Measurements from ENCODE around the gene HMGN3.
"Not testable (repeated sequence)": the region's sequence is repeated elsewhere in the genome, so short reads cannot be mapped to it uniquely, and the experiment has no call there.

Gene HMGN3

GRCh38 chr6:79234150-79235022 lies at the start of gene HMGN3:
HMGN3 (minus strand) TSS chr6:79234682.
- DNase-seq (ENCODE audit: low read depth in 1 of 2, low spot score in 1 of 2) = peak; percentile 80 to 85

- no peak for DNase-seq (ENCODE audit: low read depth in 1 of 2, low spot score in 1 of 2)
These were observed 46.3 kb upstream of the HMGN3 start for GRCh38 chr6:79280756-79281155.

GRCh38 chr6:79277109-79277508 lies 42.6 kb upstream of the HMGN3 start:
- no peak for DNase-seq (ENCODE audit: low read depth in 1 of 2, low spot score in 1 of 2)

GRCh38 chr6:79269877-79270276 lies 35.4 kb upstream of the HMGN3 start:
- DNase-seq (ENCODE audit: low read depth in 1 of 2, low spot score in 1 of 2) = no peak

- DNase-seq (ENCODE audit: low read depth in 1 of 2, low spot score in 1 of 2) = no peak
These were observed 32.6 kb upstream of the HMGN3 start for GRCh38 chr6:79267128-79267527.

GRCh38 chr6:79266051-79266450 lies 31.6 kb upstream of the HMGN3 start:
- DNase-seq (ENCODE audit: low read depth in 1 of 2, low spot score in 1 of 2) = no peak

DNA sequence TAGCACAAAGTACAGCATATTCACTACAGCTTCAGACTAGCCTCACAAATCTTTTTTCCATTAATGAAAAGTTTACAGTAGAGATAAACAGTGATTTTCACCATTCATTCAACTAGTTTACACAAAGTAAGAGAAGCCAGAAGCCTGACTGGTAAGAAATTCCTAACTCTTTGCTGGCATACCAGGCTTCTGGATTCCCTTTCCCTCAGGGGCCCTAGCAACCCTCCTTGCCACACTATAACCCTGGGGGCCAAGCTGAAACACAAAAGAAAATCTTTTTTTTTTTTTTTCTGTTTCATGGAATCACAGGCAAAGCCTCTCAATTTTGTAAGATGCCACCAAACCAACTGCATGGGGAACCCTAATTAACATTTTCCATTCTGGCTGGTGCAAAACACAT lies 28.9 kb upstream of the HMGN3 start:
- no peak for DNase-seq (ENCODE audit: low read depth in 1 of 2, low spot score in 1 of 2)

- no peak for DNase-seq (ENCODE audit: low read depth in 1 of 2, low spot score in 1 of 2)
These were observed 27.2 kb upstream of the HMGN3 start for GRCh38 chr6:79261666-79262065.

DNA sequence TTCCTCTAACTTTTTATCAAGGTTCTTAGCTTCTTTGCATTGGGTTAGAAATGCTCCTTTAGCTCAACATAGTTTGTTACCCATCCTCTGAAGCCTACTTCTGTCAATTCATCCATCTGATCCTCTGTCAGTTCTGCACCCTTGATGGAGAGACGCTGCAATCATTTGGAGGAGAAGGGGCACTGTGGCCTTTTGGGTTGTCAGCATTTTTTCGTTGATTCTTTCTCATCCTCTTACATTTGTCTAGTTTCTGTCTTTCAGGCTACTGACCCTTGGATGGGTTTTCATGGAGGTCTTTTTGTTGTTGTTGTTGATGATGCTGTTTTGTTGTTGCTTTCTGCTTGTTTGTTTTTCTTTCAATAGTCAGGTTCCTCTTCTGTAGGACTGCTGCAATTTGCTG lies 26.3 kb upstream of the HMGN3 start:
- no peak for DNase-seq (ENCODE audit: low read depth in 1 of 2, low spot score in 1 of 2)

GRCh38 chr6:79257381-79258205 lies 23.1 kb upstream of the HMGN3 start:
- DNase-seq (ENCODE audit: low read depth in 1 of 2, low spot score in 1 of 2) = no peak

- not testable (repeated sequence) for DNase-seq (ENCODE audit: low read depth in 1 of 2, low spot score in 1 of 2)
These were observed 22.3 kb upstream of the HMGN3 start for GRCh38 chr6:79256770-79257169.

DNA sequence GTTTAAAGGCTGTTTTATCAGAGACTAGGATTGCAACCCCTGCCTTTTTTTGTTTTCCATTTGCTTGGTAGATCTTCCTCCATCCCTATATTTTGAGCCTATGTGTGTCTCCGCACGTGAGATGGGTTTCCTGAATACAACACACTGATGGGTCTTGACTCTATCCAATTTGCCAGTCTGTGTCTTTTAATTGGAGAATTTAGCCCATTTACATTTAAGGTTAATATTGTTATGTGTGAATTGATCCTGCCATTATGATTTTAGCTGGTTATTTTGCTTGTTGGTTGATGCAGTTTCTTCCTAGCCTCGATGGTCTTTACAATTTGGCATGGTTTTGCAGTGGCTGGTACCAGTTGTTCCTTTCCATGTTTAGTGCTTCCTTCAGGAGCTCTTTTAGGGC lies 20.6 kb upstream of the HMGN3 start:
- DNase-seq (ENCODE audit: low read depth in 1 of 2, low spot score in 1 of 2) = not testable (repeated sequence)

GRCh38 chr6:79250559-79250958 lies 16.1 kb upstream of the HMGN3 start:
- DNase-seq (ENCODE audit: low read depth in 1 of 2, low spot score in 1 of 2) = no peak

DNA sequence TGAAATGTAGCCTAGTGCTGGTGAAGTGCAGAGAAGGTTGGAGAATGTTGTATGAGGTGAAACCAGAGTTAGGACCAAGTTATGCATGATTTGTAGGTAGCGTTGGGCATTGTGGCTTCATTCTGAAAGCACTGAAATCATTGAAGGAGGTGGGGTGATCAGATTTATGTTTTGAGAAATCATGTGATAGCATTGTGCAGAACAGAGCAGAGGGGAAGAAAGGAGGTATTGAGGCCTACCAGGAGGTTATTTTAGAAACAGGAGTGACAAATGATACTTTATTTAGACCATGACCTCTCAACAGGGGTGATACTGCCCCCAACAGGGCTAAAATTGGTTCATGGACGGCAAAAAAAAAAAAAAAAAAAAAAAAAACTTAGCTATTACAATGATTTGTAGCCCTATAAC lies 15.6 kb upstream of the HMGN3 start:
- no peak for DNase-seq (ENCODE audit: low read depth in 1 of 2, low spot score in 1 of 2)

GRCh38 chr6:79249136-79249535 lies 14.7 kb upstream of the HMGN3 start:
- DNase-seq (ENCODE audit: low read depth in 1 of 2, low spot score in 1 of 2) = no peak

DNA sequence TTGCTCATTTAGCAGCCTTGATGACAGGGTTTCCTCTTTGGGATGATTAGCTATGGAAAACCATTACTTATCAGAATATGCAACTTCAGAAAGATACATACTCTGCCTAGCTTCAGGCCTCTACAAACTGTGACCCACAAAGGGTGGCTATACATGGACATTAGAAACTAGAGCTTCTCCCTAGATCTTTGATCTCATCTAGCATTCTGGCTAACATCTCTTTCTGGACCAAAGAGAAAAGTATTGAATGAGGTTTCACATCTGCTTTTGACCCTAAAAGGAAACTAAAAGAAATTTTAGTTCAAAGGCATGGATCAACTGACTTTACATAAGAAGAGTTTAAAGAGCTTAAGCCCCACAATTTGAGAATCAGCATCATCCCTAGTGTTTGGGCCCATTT lies 12.4 kb upstream of the HMGN3 start:
- no peak for DNase-seq (ENCODE audit: low read depth in 1 of 2, low spot score in 1 of 2)

DNA sequence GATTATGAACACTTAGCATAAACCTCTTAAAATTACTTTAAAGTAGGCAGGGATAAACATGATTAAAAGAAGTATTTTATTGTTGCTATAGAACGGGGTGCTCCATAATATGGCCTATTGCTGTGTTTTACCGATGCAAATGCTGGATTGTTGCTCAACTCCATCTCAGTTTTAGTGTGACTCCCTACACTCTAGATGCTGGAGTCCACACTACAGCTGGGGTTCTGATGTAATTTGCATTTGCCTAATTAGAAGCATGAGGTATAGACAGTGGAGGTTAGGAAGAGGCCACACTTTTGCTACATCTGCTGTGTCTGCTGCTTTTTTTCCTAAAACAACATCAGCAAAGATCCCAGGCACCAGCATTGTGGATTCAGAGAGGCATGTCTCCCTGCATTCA lies 6.7 kb upstream of the HMGN3 start:
- no peak for DNase-seq (ENCODE audit: low read depth in 1 of 2, low spot score in 1 of 2)

- no peak for DNase-seq (ENCODE audit: low read depth in 1 of 2, low spot score in 1 of 2)
These were observed 6.0 kb upstream of the HMGN3 start for GRCh38 chr6:79240509-79240908.

GRCh38 chr6:79239536-79240168 lies 5.2 kb upstream of the HMGN3 start:
- no peak for DNase-seq (ENCODE audit: low read depth in 1 of 2, low spot score in 1 of 2)

DNA sequence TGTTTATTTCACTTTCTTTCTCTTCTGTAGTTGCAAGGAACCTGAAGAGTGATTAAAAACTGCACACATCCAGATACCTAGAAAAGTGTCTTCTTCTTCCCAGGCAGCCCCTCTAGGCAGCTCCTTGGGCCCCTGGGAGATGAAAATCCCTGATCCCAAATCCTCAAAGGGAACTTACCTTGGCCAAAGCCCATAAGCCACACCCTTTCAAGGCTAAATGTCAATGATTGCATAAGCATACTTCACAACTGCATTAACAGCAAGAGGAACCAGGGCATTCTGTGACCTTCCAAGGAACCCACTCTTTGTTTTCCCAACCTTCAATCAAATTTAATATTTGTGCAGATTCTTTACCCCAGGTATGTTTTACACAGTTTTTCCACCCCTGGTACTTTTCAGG lies 4.4 kb upstream of the HMGN3 start:
- DNase-seq (ENCODE audit: low read depth in 1 of 2, low spot score in 1 of 2) = no peak

- DNase-seq (ENCODE audit: low read depth in 1 of 2, low spot score in 1 of 2) = no peak
These were observed 2.2 kb upstream of the HMGN3 start for GRCh38 chr6:79236711-79237110.

All from activated T-helper 1 cell treated with anti-CD3 and anti-CD28 coated beads, Interleukin-2, amount 50 U/mL, for 16 hours (primary cell).